IMR-90 (cell line): ENCODE measurements around the gene CEMIP2. TPM values are rescaled to one million over a fixed set of nuclear protein-coding genes. Genes with fewer than 3 reads are reported as not detected.

Source experiments
- ATAC-seq: fragments of 200-7000 bp; cut with Tn5 transposase; 2 replicates; pipeline ENCODE4 v1.9.1; 2020; ENCODE audit warnings: low read depth, mild to moderate bottlenecking, moderate library complexity
- BruUV-seq: library from RNA; stranded (reverse); fragments of 400-500 nt; replicated peaks from 2 replicates; lab custom pipeline; 2021; lab: Mats Ljungman, UMichigan
- CTCF ChIA-PET: fragments of 300-600 bp; formaldehyde crosslinking; extraction: SDS; loops from one replicate; lab custom pipeline; 2021; ENCODE audit warnings: antibody characterized with exemption; lab: Yijun Ruan, JAX
- POLR2A ChIA-PET: fragments of 300-600 bp; sonication (Branson Sonifier 250); formaldehyde crosslinking; loops from one replicate; lab custom pipeline; 2022; ENCODE audit warnings: antibody characterized with exemption; ENCODE audit not compliant: unreplicated experiment; lab: Charles Lee
- DNase-seq: peaks from one replicate; pipeline ENCODE4 v3.0.0; 2013
- H2AFZ ChIP-seq: replicated peaks from 2 replicates; pipeline ENCODE3; 2013; ENCODE audit warnings: low read length, mild to moderate bottlenecking; ENCODE audit not compliant: poor library complexity
- H2AK5ac ChIP-seq: 2 replicates; pipeline ENCODE4 v1.6.1; 2013; ENCODE audit warnings: low read depth, low read length, inconsistent platforms
- H2AK9ac ChIP-seq: replicated peaks from 2 replicates; pipeline ENCODE3; 2013; ENCODE audit warnings: mild to moderate bottlenecking, low read depth, low read length, moderate library complexity; ENCODE audit not compliant: poor library complexity
- H2BK120ac ChIP-seq: 2 replicates; pipeline ENCODE4 v1.6.1; 2013; ENCODE audit warnings: low read depth, low read length, inconsistent platforms
- H2BK15ac ChIP-seq: 3 replicates; pipeline ENCODE4 v1.6.1; 2013; ENCODE audit warnings: low read depth, low read length, inconsistent platforms
- H2BK20ac ChIP-seq: 2 replicates; pipeline ENCODE4 v1.6.1; 2013; ENCODE audit warnings: low read depth, mild to moderate bottlenecking, inconsistent platforms, low read length, moderate library complexity
- H2BK5ac ChIP-seq: 2 replicates; pipeline ENCODE4 v1.6.1; 2013; ENCODE audit warnings: mild to moderate bottlenecking, low read depth, low read length, inconsistent platforms; ENCODE audit not compliant: poor library complexity, severe bottlenecking
- H3K14ac ChIP-seq: replicated peaks from 2 replicates; pipeline ENCODE4 v1.6.1; 2013; ENCODE audit warnings: low read depth, low read length, inconsistent platforms
- H3K18ac ChIP-seq: 2 replicates; pipeline ENCODE4 v1.6.1; 2013; ENCODE audit warnings: low read depth, low read length, control low read depth
- H3K23ac ChIP-seq: 2 replicates; pipeline ENCODE4 v1.6.1; 2013; ENCODE audit warnings: low read depth, low read length, inconsistent platforms
- H3K27ac ChIP-seq: 2 replicates; pipeline ENCODE4 v1.5.1; 2013; ENCODE audit warnings: mild to moderate bottlenecking, control low read depth, low read length; ENCODE audit not compliant: insufficient read depth
- H3K27me3 ChIP-seq: 2 replicates; pipeline ENCODE4 v1.6.1; 2013; ENCODE audit warnings: low read length; ENCODE audit not compliant: control insufficient read depth, insufficient read depth
- H3K36me3 ChIP-seq: 2 replicates; pipeline ENCODE4 v1.6.1; 2013; ENCODE audit warnings: low read length, mixed read lengths; ENCODE audit not compliant: control insufficient read depth, insufficient read depth
- H3K4ac ChIP-seq: 2 replicates; pipeline ENCODE4 v1.6.1; 2013; ENCODE audit warnings: low read depth, low read length, inconsistent platforms
- H3K4me1 ChIP-seq: 2 replicates; pipeline ENCODE4 v1.6.1; 2013; ENCODE audit warnings: low read length, mixed read lengths; ENCODE audit not compliant: control insufficient read depth, insufficient read depth
- H3K4me2 ChIP-seq: 2 replicates; pipeline ENCODE4 v1.6.1; 2013; ENCODE audit warnings: low read depth, mild to moderate bottlenecking, control low read depth, low read length, moderate library complexity
- H3K4me3 ChIP-seq: 2 replicates; pipeline ENCODE4 v1.5.1; 2013; ENCODE audit warnings: low read depth, mild to moderate bottlenecking, control low read depth, low read length, moderate library complexity; ENCODE audit not compliant: insufficient read depth
- H3K56ac ChIP-seq: 2 replicates; pipeline ENCODE4 v1.6.1; 2013; ENCODE audit warnings: low read length, inconsistent platforms; ENCODE audit not compliant: insufficient read depth; ENCODE audit errors: extremely low read depth
- H3K79me1 ChIP-seq, 2 experiments: 2 replicates each; pipeline ENCODE4 v1.6.1; 2013; ENCODE audit warnings: low read length in 2 of 2, inconsistent platforms in 1 of 2, low read depth in 1 of 2
- H3K9ac ChIP-seq: 2 replicates; pipeline ENCODE4 v1.6.1; 2013; ENCODE audit warnings: low read depth, low read length, control low read depth
- H3K9me1 ChIP-seq: 2 replicates; pipeline ENCODE4 v1.6.1; 2013; ENCODE audit warnings: low read length, inconsistent platforms; ENCODE audit not compliant: insufficient read depth
- H3K9me3 ChIP-seq: 2 replicates; pipeline ENCODE4 v1.6.1; 2013; ENCODE audit warnings: low read length; ENCODE audit not compliant: control insufficient read depth, insufficient read depth
- H4K20me1 ChIP-seq: 2 replicates; pipeline ENCODE4 v1.6.1; 2013; ENCODE audit warnings: low read length, inconsistent platforms; ENCODE audit not compliant: insufficient read depth
- H4K5ac ChIP-seq: 2 replicates; pipeline ENCODE4 v1.6.1; 2013; ENCODE audit warnings: mild to moderate bottlenecking, low read depth, low read length, control low read depth
- H4K8ac ChIP-seq, 2 experiments: 2 replicates each; pipeline ENCODE4 v1.6.1; 2013; ENCODE audit warnings: low read depth in 2 of 2, low read length in 2 of 2, control low read depth in 1 of 2, inconsistent platforms in 1 of 2
- H4K91ac ChIP-seq: 2 replicates; pipeline ENCODE4 v1.6.1; 2013; ENCODE audit warnings: low read depth, low read length, inconsistent platforms; ENCODE audit not compliant: insufficient read depth
- BHLHE40 ChIP-seq: fragments of 150-350 bp; IDR thresholded peaks from 2 replicates; pipeline ENCODE4 v1.6.1; 2016; ENCODE audit warnings: mild to moderate bottlenecking, low read depth, low read length
- FOS ChIP-seq: fragments of 150-350 bp; IDR thresholded peaks from 2 replicates; pipeline ENCODE4 v1.6.1; 2016; ENCODE audit warnings: low read depth, low read length
- MAFK ChIP-seq: IDR thresholded peaks from 2 replicates; pipeline ENCODE4 v1.6.1; 2012; ENCODE audit warnings: low read depth, low read length, improper control_type of control experiment
- NFE2L2 ChIP-seq: fragments of 150-350 bp; IDR thresholded peaks from 2 replicates; pipeline ENCODE4 v1.6.1; 2016; ENCODE audit warnings: low read depth, mild to moderate bottlenecking, low read length
- WGBS, 2 experiments: methylation state at CpG; one replicate each; pipeline versions ENCODE4 v1.1.5 to v1.1.7; 2013; ENCODE audit warnings: missing lambda C conversion rate in 2 of 2; ENCODE audit not compliant: insufficient read length in 1 of 2; ENCODE audit errors: extremely low coverage in 2 of 2; 5-methylcytosine and 5-hydroxymethylcytosine counted together
- dilution Hi-C: fragments of 300-500 bp; cut with HindIII; formaldehyde crosslinking; loops from one replicate; pipeline ENCODE4 v1.14.3; 2018; ENCODE audit warnings: low sequenced_read_pairs; ENCODE audit not compliant: unreplicated experiment
- in situ Hi-C: fragments of 300-500 bp; cut with MboI; formaldehyde crosslinking; loops from 3 replicates; pipeline ENCODE4 v1.14.3; 2019; ENCODE audit warnings: low sequenced_read_pairs, inconsistent platforms, mixed read lengths
- intact Hi-C: fragments of 100-400 bp; cut with micrococcal nuclease; formaldehyde crosslinking; loops from 2 replicates; pipeline ENCODE4 v1.10.0; 2022
- polyA plus RNA-seq, 3 experiments: library from polyadenylated mRNA; depleted of rRNA; stranded (reverse); fragments of >200 nt; gene quantifications; 2 replicates each; pipeline ENCODE4 v1.2.3, GENCODE V29; 2012; ENCODE audit warnings: low replicate concordance in 1 of 3
- total RNA-seq: library from RNA; depleted of rRNA; stranded (reverse); fragments of >200 nt; gene quantifications from 2 replicates; pipeline ENCODE4 v1.2.3, GENCODE V29; 2012
- TF ChIP-seq, protein P1 (sequence below): fragments of 150-350 bp; IDR thresholded peaks from 2 replicates; pipeline ENCODE4 v1.6.1; 2016; ENCODE audit warnings: low read depth, mild to moderate bottlenecking, low read length, moderate library complexity, borderline replicate concordance

Gene CEMIP2
- total and polyA plus RNA-seq, 2 of the 4 experiments (the other 2 are of a cell fraction), result 65.2 to 67.4 TPM

DNA sequence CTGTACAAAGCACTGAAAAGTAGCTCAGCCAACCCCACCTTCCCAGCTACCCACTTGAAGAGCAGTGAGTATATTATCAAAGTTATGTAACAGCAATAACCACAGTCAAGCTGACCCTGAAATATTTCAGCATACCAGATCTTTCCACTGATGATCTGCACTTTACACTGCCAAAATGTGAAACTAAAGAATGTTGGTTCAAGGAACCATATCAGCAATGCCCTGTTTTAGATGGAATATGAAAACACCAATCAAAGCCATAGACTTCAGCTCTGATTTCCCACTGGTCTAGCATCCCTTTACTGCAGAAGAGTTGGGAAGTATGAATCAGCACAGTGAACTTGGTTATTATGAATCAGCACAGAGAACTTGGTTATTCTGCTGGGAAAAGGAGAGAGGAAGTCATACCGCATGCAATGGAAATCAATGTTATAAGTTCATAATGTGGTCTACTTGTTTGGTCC is 20.0 kb downstream of the CEMIP2 start:
- ATAC-seq, result peak; percentile 91
- intact Hi-C loops, result no loop called here

More for the DNA sequence above, 20.0 kb downstream of the CEMIP2 start:
- CTCF ChIA-PET, result interaction anchor here (0.6 kb wide), 1 partner anchor 18 kb away, joined by 8 read pairs; no protein-coding TSS in a partner anchor
- Histone ChIP-seq H2AK5ac (no peak overlapping the region), H3K4me1 (peaks cover 5% of the 10 kb centered on the region), H4K8ac (no peak overlapping the region), H3K9ac (no peak overlapping the region), H4K20me1 (peaks cover 12% of the 10 kb centered on the region; the same call in 1 of the 2 replicates), H3K4me2 (no peak overlapping the region), H3K9me1 (peaks cover 6% of the 10 kb centered on the region), H4K91ac (no peak overlapping the region), H2AK9ac (no peak overlapping the region), H2AFZ (no peak overlapping the region), H3K36me3 (peaks cover 11% of the 10 kb centered on the region), H3K56ac (no peak overlapping the region), H3K14ac (no peak overlapping the region), H3K27ac (no peak overlapping the region), H2BK20ac (no peak overlapping the region), H3K4me3 (no peak overlapping the region), H2BK15ac (no peak overlapping the region), H3K4ac (no peak overlapping the region), H2BK120ac (no peak overlapping the region), H3K23ac (no peak overlapping the region), H3K9me3 (no peaks in the 10 kb centered on the region), H3K79me1 (peaks cover 14 to 61% of the 10 kb centered on the region in 2 experiments), H4K5ac (no peak overlapping the region), H3K18ac (no peak overlapping the region), H3K27me3 (no peaks in the 10 kb centered on the region), H2BK5ac (peak overlapping the region; percentile 61)
- BruUV-seq, result no TSS peak
- POLR2A ChIA-PET, result no interaction called here
- peak; percentile 85 for DNase-seq
- in situ Hi-C loops (loop anchor here (25.0 kb wide), 3 partner anchors 814 to 1461 kb away; no protein-coding TSS in a partner anchor), dilution Hi-C loops (no loop called here)
- no CpG with 5 or more reads among the region's 1 CpG for WGBS, 2 experiments
- peak; percentile 48 for TF ChIP-seq NFE2L2
- TF ChIP-seq FOS, result 0 out of 2 replicates have a peak, but pooled peaks have one; percentile 15
- peak; percentile 46; the same call in 1 of the 2 replicates for TF ChIP-seq MAFK
- TF ChIP-seq, protein P1, sequence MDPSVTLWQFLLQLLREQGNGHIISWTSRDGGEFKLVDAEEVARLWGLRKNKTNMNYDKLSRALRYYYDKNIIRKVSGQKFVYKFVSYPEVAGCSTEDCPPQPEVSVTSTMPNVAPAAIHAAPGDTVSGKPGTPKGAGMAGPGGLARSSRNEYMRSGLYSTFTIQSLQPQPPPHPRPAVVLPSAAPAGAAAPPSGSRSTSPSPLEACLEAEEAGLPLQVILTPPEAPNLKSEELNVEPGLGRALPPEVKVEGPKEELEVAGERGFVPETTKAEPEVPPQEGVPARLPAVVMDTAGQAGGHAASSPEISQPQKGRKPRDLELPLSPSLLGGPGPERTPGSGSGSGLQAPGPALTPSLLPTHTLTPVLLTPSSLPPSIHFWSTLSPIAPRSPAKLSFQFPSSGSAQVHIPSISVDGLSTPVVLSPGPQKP, result no peak
- no peak for TF ChIP-seq BHLHE40
